Heart right ventricle (tissue), 16 donors: ENCODE data around the gene NUP210. TPM values are rescaled to one million over a fixed set of nuclear protein-coding genes. Genes with fewer than 3 reads are reported as not detected.

ENCODE experiments used
- ATAC-seq, 8 donors: fragments of 200-7000 bp; cut with Tn5 transposase; one replicate each; pipeline ENCODE4 v1.9.1; 2020; ENCODE audit warnings: mild to moderate bottlenecking in 8 of 8, moderate library complexity in 8 of 8, moderate number of reproducible peaks in 1 of 8
- DNase-seq, 2 donors: peaks; one replicate each; pipeline ENCODE4 v3.0.0-alpha.2; 2020
- H3K27ac ChIP-seq, 10 donors: fragments of 200-600 bp; sonication (generic) in 2 of 10; one replicate each; pipeline versions ENCODE4 v1.5.0 to v1.8.0; 2020 to 2022; ENCODE audit warnings: mild to moderate bottlenecking in 3 of 10
- H3K27me3 ChIP-seq, 7 donors: fragments of 200-600 bp; one replicate each; pipeline ENCODE4 v1.8.0; 2021 to 2022; ENCODE audit warnings: mild to moderate bottlenecking in 2 of 7
- H3K36me3 ChIP-seq, 9 donors: fragments of 200-600 bp; sonication (generic) in 1 of 9; one replicate each; pipeline versions ENCODE4 v1.5.0 to v1.8.0; 2020 to 2022; ENCODE audit warnings: mild to moderate bottlenecking in 2 of 9
- H3K4me1 ChIP-seq, 9 donors: fragments of 200-600 bp; sonication (generic) in 1 of 9; one replicate each; pipeline versions ENCODE4 v1.5.0 to v1.8.0; 2020 to 2022; ENCODE audit warnings: mild to moderate bottlenecking in 4 of 9
- H3K4me3 ChIP-seq, 10 donors: fragments of 200-600 bp; sonication (generic) in 2 of 10; one replicate each; pipeline versions ENCODE4 v1.5.0 to v1.8.0; 2020 to 2022; ENCODE audit warnings: mild to moderate bottlenecking in 7 of 10, moderate library complexity in 2 of 10
- H3K9me3 ChIP-seq, 11 donors: fragments of 200-600 bp in 10 of 11; sonication (generic) in 2 of 11; one replicate each; pipeline versions ENCODE4 v1.5.0 to v1.8.0; 2013 to 2022; ENCODE audit warnings: mild to moderate bottlenecking in 2 of 11, control low read depth in 1 of 11, moderate library complexity in 1 of 11
- CTCF ChIP-seq, 9 donors: fragments of 200-600 bp; sonication (generic) in 2 of 9; IDR thresholded peaks; one replicate each; pipeline versions ENCODE4 v1.5.0 to v1.8.0; 2021 to 2022; ENCODE audit warnings: antibody characterized with exemption in 9 of 9, mild to moderate bottlenecking in 5 of 9, moderate library complexity in 1 of 9
- WGBS, 2 donors: extraction: QIAGEN DNeasy Blood & Tissue Kit; methylation state at CpG; one replicate each; pipeline ENCODE4 v1.1.7; 2013; ENCODE audit warnings: inconsistent platforms in 1 of 2; 5-methylcytosine and 5-hydroxymethylcytosine counted together
- intact Hi-C, 10 donors: fragments of 100-400 bp; cut with DNase I; formaldehyde crosslinking; loops; one replicate each; pipeline versions ENCODE4 v1.11.1 to v1.14.2; 2022
- polyA plus RNA-seq, 2 donors: library from polyadenylated mRNA; stranded (reverse); fragments of 200-250 nt; gene quantifications; one replicate each; pipeline ENCODE4 v1.2.3, GENCODE V29; 2013
- total RNA-seq, 10 donors: library from RNA; stranded (reverse); fragmentation: NEBNext Ultra II Directional in 3 of 10; extraction: Animal tissue kit (Norgen Biotek cat#: 25700) in 3 of 10; gene quantifications; one replicate each; pipeline versions ENCODE4 v1.2.1 to v1.2.4, GENCODE V29; 2021 to 2023
- donor health status: Arrhythmogenic right ventricular cardiomyopathy.
- donor health status: ischemic (EF 13 %, LVEDD 7.1; RV severe dilation, severe dysfunction).
- donor health status: healthy with polysubstance abuse.
- donor health status: DM: no; HTN: yes; CAD: no.
- donor health status: DM: no; HTN: no; CAD: no.
- donor health status: ischemic (EF 25% LVEDD 6.9; RV normal size, moderate dysfunction).
- donor health status: ischemic (EF 25% LVEDD 5.7; RV mildly dilated, moderate dysfunction).
- donor health status: healthy.
- donor health status: DM: yes; HTN: yes; CAD: no.
- donor health status: Ischemic cardiomyopathy.
- donor health status: ischemic (EF 35%, LVEDD 5.7; RV mildly dilated, moderate dysfunction).
- donor health status: nonischemic (EF 11% LVEDD 7.7; RV severe dilation, severe dysfunction).
- donor health status: DM: yes; HTN: yes; CAD: no.
- donor health status: PGD.
- donor health status: ischemic (EF 29% LVEDD 5.4; RV normal size, mild dysfunction).
- donor health status: nonischemic (EF 23%, LVEDD 6.1; RV moderate dilation, normal function).

The NUP210 gene
- total and polyA plus RNA-seq, 12 donors, result 0.84 to 7.2 (median 2.5) TPM

GRCh38 chr3:13338231-13338630, 81.9 kb downstream of the NUP210 start:
- no peak overlapping the region for H3K4me3 ChIP-seq
- H3K27ac ChIP-seq, result no peak overlapping the region
- TF ChIP-seq CTCF (IDR thresholded peaks at IDR 0.05), result no peak
- no peaks in the 10 kb centered on the region for H3K9me3 ChIP-seq
- intact Hi-C loops, result no loop called here
- peaks cover 0 to 77% (median 0%) of the 10 kb centered on the region in 9 donors for H3K36me3 ChIP-seq
- WGBS, 2 donors, result 84 to 87% methylated on average over 3 of the region's 3 CpGs
- DNase-seq (no peak), ATAC-seq (no peak)
- H3K4me1 ChIP-seq, result no peaks in the 10 kb centered on the region
- H3K27me3 ChIP-seq, result peaks cover 0 to 4% (median 0%) of the 10 kb centered on the region in 7 donors

GRCh38 chr3:13336592-13336991, 83.5 kb downstream of the NUP210 start:
- Histone ChIP-seq H3K27me3 (peaks cover 0 to 4% (median 0%) of the 10 kb centered on the region in 7 donors), H3K9me3 (no peaks in the 10 kb centered on the region), H3K36me3 (peaks cover 0 to 82% (median 0%) of the 10 kb centered on the region in 9 donors), H3K4me3 (no peak overlapping the region), H3K4me1 (no peaks in the 10 kb centered on the region), H3K27ac (no peak overlapping the region)
- ATAC-seq (no peak), DNase-seq (no peak)
- intact Hi-C loops, result no loop called here
- TF ChIP-seq CTCF (IDR thresholded peaks at IDR 0.05), result no peak
- 87% methylated on average over 12 of the region's 12 CpGs for WGBS, 2 donors

- Histone ChIP-seq H3K27me3 (peaks cover 0 to 4% (median 0%) of the 10 kb centered on the region in 7 donors), H3K9me3 (no peaks in the 10 kb centered on the region), H3K4me3 (no peak overlapping the region), H3K36me3 (peaks cover 0 to 75% (median 0%) of the 10 kb centered on the region in 9 donors), H3K4me1 (no peaks in the 10 kb centered on the region), H3K27ac (no peak overlapping the region)
- WGBS, 2 donors, result 92 to 95% methylated on average over 16 of the region's 16 CpGs
- no peak for TF ChIP-seq CTCF (IDR thresholded peaks at IDR 0.05)
- intact Hi-C loops, result no loop called here
- DNase-seq, result no peak
- ATAC-seq, result no peak
Measured at GRCh38 chr3:13335503-13335902, 84.6 kb downstream of the NUP210 start.

GRCh38 chr3:13335059-13335458, 85.1 kb downstream of the NUP210 start:
- WGBS, 2 donors, result 62 to 63% methylated on average over 6 of the region's 6 CpGs
- intact Hi-C loops, result no loop called here
- H3K36me3 ChIP-seq, result peaks cover 0 to 75% (median 0%) of the 10 kb centered on the region in 9 donors
- DNase-seq, result no peak
- H3K27ac ChIP-seq, result no peak overlapping the region
- ATAC-seq, result no peak
- no peaks in the 10 kb centered on the region for H3K9me3 ChIP-seq
- H3K4me1 ChIP-seq, result no peaks in the 10 kb centered on the region
- no peak overlapping the region for H3K4me3 ChIP-seq
- H3K27me3 ChIP-seq, result peaks cover 0 to 4% (median 0%) of the 10 kb centered on the region in 7 donors
- TF ChIP-seq CTCF (IDR thresholded peaks at IDR 0.05), result no peak
